A673 (cell line): ENCODE measurements around the gene SFMBT2. TPM values are rescaled to one million over a fixed set of nuclear protein-coding genes. Genes with fewer than 3 reads are reported as not detected.

Experiments
- BruUV-seq: library from RNA; stranded (reverse); fragments of 400-500 nt; replicated peaks from 2 replicates; lab custom pipeline; 2021; lab: Mats Ljungman, UMichigan
- CTCF ChIA-PET: fragments of 300-600 bp; sonication (Branson Sonifier 250); formaldehyde crosslinking; loops from one replicate; lab custom pipeline; 2022; ENCODE audit warnings: antibody characterized with exemption; lab: Charles Lee
- POLR2A ChIA-PET: fragments of 300-600 bp; sonication (Branson Sonifier 250); formaldehyde crosslinking; loops from one replicate; lab custom pipeline; 2022; ENCODE audit warnings: antibody characterized with exemption; ENCODE audit not compliant: low non-redundant PET; lab: Charles Lee
- DNase-seq: peaks from one replicate; pipeline ENCODE4 v3.0.0-alpha.2; 2015; ENCODE audit warnings: low spot score
- H3K27ac ChIP-seq: fragments of 200-600 bp; sonication (generic); 2 replicates; pipeline ENCODE4 v1.5.1; 2016; ENCODE audit warnings: mixed run types, low read depth, mild to moderate bottlenecking, mixed read lengths, antibody characterized with exemption, low read length; ENCODE audit not compliant: poor library complexity, severe bottlenecking
- H3K27me3 ChIP-seq: fragments of 200-600 bp; sonication (generic); replicated peaks from 2 replicates; pipeline ENCODE4 v1.6.1; 2017; ENCODE audit warnings: mixed run types, low read depth, mild to moderate bottlenecking, mixed read lengths, antibody characterized with exemption, low read length; ENCODE audit not compliant: insufficient read depth, poor library complexity
- H3K36me3 ChIP-seq: fragments of 200-600 bp; sonication (generic); 2 replicates; pipeline ENCODE4 v1.6.1; 2016; ENCODE audit warnings: mixed run types, mild to moderate bottlenecking, mixed read lengths, antibody characterized with exemption, low read length; ENCODE audit not compliant: insufficient read depth, poor library complexity, severe bottlenecking
- H3K4me1 ChIP-seq: fragments of 200-600 bp; sonication (generic); 2 replicates; pipeline ENCODE4 v1.6.1; 2017; ENCODE audit warnings: mixed run types, mild to moderate bottlenecking, mixed read lengths, antibody characterized with exemption, low read length; ENCODE audit not compliant: insufficient read depth, poor library complexity, severe bottlenecking
- H3K4me3 ChIP-seq: fragments of 200-600 bp; sonication (generic); 2 replicates; pipeline ENCODE4 v1.5.1; 2016; ENCODE audit warnings: low read depth, mixed run types, mild to moderate bottlenecking, mixed read lengths, low read length; ENCODE audit not compliant: poor library complexity, severe bottlenecking
- H3K9me3 ChIP-seq: fragments of 200-600 bp; sonication (generic); 2 replicates; pipeline ENCODE4 v1.6.1; 2016; ENCODE audit warnings: mixed run types, low read depth, mild to moderate bottlenecking, mixed read lengths, antibody characterized with exemption, low read length; ENCODE audit not compliant: poor library complexity, severe bottlenecking
- EZH2 ChIP-seq: fragments of 200-600 bp; sonication (generic); IDR thresholded peaks from 2 replicates; pipeline ENCODE4 v1.6.1; 2017; ENCODE audit warnings: borderline replicate concordance, low read depth, mild to moderate bottlenecking, mixed read lengths, antibody characterized with exemption, low read length; ENCODE audit not compliant: poor library complexity, severe bottlenecking
- intact Hi-C: fragments of 100-400 bp; cut with micrococcal nuclease; formaldehyde crosslinking; loops from one replicate; pipeline ENCODE4 v1.10.0; 2022; ENCODE audit not compliant: unreplicated experiment
- total RNA-seq: library from RNA; stranded (reverse); gene quantifications from 2 replicates; pipeline ENCODE4 v1.2.3, GENCODE V29; 2021
- TF ChIP-seq, protein P1 (sequence below): fragments of 300-800, 200-600 bp; sonication (generic); conservative IDR thresholded peaks from 2 replicates; pipeline ENCODE4 v1.5.1; 2017; ENCODE audit warnings: low read depth, mild to moderate bottlenecking, antibody characterized with exemption, low read length, moderate library complexity, mixed read lengths

The SFMBT2 gene
- total RNA-seq, 1 experiment from 2014 or later = 8.2 TPM

DNA sequence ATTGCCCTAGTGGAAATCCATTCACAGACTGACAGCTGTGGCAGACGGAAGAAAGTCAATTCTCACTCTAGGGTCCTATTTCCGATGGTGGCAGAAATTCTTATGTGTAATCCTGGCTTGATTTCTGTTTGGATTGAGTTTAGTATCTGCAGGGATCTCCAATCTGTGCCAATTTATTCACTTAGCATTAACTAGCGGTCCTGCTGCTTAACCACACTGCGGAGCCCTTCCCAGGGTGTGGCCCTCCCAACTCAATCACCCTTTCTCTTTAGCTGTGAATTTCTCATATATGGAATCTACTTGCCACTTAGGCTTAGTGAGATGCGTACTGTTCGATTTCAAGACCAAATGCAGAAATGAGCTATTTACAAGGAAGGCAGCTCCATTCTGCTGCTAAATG is 215.7 kb downstream of the SFMBT2 start:
- no peaks in the 10 kb centered on the region for H3K9me3 ChIP-seq
- no peaks in the 10 kb centered on the region for H3K4me1 ChIP-seq
- ChIA-PET CTCF (no interaction called here), POLR2A (no interaction called here)
- no peak overlapping the region for H3K4me3 ChIP-seq
- no peak overlapping the region for H3K27ac ChIP-seq
- H3K36me3 ChIP-seq = no peaks in the 10 kb centered on the region
- no TSS peak for BruUV-seq
- intact Hi-C loops = no loop called here
- no peak for DNase-seq
- peaks cover 3% of the 10 kb centered on the region for H3K27me3 ChIP-seq
- TF ChIP-seq, protein P1, sequence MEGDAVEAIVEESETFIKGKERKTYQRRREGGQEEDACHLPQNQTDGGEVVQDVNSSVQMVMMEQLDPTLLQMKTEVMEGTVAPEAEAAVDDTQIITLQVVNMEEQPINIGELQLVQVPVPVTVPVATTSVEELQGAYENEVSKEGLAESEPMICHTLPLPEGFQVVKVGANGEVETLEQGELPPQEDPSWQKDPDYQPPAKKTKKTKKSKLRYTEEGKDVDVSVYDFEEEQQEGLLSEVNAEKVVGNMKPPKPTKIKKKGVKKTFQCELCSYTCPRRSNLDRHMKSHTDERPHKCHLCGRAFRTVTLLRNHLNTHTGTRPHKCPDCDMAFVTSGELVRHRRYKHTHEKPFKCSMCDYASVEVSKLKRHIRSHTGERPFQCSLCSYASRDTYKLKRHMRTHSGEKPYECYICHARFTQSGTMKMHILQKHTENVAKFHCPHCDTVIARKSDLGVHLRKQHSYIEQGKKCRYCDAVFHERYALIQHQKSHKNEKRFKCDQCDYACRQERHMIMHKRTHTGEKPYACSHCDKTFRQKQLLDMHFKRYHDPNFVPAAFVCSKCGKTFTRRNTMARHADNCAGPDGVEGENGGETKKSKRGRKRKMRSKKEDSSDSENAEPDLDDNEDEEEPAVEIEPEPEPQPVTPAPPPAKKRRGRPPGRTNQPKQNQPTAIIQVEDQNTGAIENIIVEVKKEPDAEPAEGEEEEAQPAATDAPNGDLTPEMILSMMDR = no peak
- no peak for TF ChIP-seq EZH2

GRCh38 chr10:7194571-7194970 is 216.3 kb downstream of the SFMBT2 start:
- Histone ChIP-seq H3K27ac (no peak overlapping the region), H3K4me1 (no peaks in the 10 kb centered on the region), H3K9me3 (no peaks in the 10 kb centered on the region), H3K4me3 (no peak overlapping the region), H3K36me3 (no peaks in the 10 kb centered on the region), H3K27me3 (peaks cover 9% of the 10 kb centered on the region)
- intact Hi-C loops = no loop called here
- ChIA-PET CTCF (no interaction called here), POLR2A (no interaction called here)
- no peak for DNase-seq
- no TSS peak for BruUV-seq
- no peak for TF ChIP-seq EZH2

- no peak for DNase-seq
- no TSS peak for BruUV-seq
- Histone ChIP-seq H3K4me1 (no peaks in the 10 kb centered on the region), H3K36me3 (no peaks in the 10 kb centered on the region), H3K9me3 (no peaks in the 10 kb centered on the region), H3K27me3 (peaks cover 11% of the 10 kb centered on the region), H3K27ac (no peak overlapping the region), H3K4me3 (no peak overlapping the region)
- intact Hi-C loops = no loop called here
- ChIA-PET POLR2A (no interaction called here), CTCF (no interaction called here)
- TF ChIP-seq, protein P1 = no peak
- no peak for TF ChIP-seq EZH2
Observed at GRCh38 chr10:7193369-7193768, 217.5 kb downstream of the SFMBT2 start.

DNA sequence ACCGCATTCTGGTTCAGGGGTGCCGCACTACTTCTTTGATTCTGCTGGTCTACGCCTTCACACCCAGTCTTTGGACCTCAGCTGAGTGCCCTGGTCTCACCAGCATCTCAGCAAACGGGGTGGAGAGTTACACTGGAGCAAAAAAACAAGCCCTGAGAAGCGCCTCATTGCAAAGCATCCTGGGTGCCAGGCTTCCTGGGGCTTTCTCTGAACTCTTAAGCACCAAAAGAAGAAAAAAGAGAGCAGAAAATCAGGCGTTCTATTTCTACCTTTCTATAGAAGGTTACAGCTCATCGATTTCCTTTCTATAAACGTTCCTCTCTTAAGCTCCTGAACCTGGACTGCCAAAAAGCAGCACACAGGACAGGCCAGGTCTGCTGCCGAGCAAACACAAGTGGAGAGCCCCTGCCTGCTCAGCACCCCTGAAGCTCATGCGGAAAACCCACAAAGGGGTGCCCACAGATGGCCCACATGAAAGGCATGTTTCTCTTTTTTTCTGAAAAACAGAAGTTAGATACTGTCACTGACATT is 217.9 kb downstream of the SFMBT2 start:
- Histone ChIP-seq H3K9me3 (no peaks in the 10 kb centered on the region), H3K4me3 (no peak overlapping the region), H3K36me3 (no peaks in the 10 kb centered on the region), H3K27ac (no peak overlapping the region), H3K27me3 (peaks cover 16% of the 10 kb centered on the region), H3K4me1 (no peaks in the 10 kb centered on the region)
- intact Hi-C loops = no loop called here
- no TSS peak for BruUV-seq
- CTCF ChIA-PET = no interaction called here
- no peak for TF ChIP-seq EZH2
- TF ChIP-seq, protein P1 = no peak
- POLR2A ChIA-PET = no interaction called here
- no peak for DNase-seq
